Measurements from ENCODE around the gene CPT1C. TPM values are rescaled to one million over a fixed set of nuclear protein-coding genes. Genes with fewer than 3 reads are reported as not detected.
"Not testable (repeated sequence)": the region's sequence is repeated elsewhere in the genome, so short reads cannot be mapped to it uniquely, and the experiment has no call there.

CPT1C gene
- total RNA-seq, 1 experiment from 2014 or later = 3.8 TPM

DNA sequence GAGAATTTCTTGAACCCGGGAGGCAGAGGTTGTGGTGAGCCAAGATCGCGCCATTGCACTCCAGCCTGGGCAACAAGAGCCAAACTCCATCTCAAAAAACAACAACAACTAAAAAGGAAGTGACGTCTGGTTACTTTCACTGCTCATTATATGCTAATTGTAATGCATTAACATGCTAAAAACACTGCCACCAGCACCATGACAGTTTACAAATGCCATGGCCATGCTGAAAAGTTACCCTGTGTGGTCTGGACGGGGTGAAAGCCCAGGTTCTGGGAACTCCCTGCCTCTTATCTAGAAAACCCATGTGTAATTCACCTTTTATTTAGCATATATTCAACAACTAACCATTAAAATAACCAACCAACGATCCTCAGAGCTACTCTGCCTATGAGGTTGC, 28.1 kb downstream of the CPT1C start:
- in situ Hi-C loops (cut with HindIII; ENCODE audit: low pct_unique_long_range_greater_than_20kb, low sequenced_read_pairs) = no loop called here
- no peak for DNase-seq (ENCODE audit: low read depth, low spot score)

- in situ Hi-C loops (cut with HindIII; ENCODE audit: low pct_unique_long_range_greater_than_20kb, low sequenced_read_pairs); DNase-seq (ENCODE audit: low read depth, low spot score): not testable (repeated sequence)
These were observed 28.5 kb downstream of the CPT1C start for GRCh38 chr19:49719420-49719819.

DNA sequence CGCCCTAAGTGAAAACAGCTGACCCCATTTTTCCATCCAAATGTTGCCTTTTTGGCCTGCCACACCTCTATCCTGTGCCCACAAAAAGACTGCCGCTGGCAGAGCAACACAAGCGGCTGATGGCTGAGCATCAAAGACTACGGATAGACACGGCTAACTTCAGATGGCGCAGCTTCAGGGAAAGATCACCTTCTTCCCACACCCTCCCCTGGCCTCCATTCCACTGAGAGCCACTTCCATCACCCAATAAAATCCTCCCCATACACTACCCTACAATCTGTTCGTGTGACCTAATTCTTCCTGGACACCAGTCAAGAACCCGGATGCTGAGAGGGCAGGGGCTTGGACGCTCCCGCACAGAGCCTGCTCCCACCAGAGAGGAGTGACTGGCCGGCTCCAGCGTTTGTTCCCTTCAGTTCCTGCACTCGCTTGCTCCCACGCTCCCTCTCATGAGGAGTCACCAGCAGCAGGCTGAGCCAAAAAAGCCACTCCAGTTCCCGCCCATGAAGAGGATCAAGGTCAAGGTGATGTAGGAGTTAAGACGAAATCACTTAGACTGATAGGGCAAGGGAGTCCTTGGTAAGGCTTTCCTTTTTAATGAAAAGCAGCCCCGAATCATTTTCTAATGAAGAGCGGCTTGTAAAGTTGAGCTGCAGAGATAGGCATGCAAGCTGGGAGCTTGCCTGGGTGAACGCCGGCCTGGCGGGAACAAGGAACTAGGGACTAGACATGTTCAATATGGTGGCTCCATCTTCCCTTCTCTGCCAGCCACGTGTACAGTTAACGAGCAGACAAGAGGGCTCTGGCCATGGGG, 36.5 kb downstream of the CPT1C start:
- no peak for DNase-seq (ENCODE audit: low read depth, low spot score)
- in situ Hi-C loops (cut with HindIII; ENCODE audit: low pct_unique_long_range_greater_than_20kb, low sequenced_read_pairs) = no loop called here

GRCh38 chr19:49730166-49730565, 39.2 kb downstream of the CPT1C start:
- in situ Hi-C loops (cut with HindIII; ENCODE audit: low pct_unique_long_range_greater_than_20kb, low sequenced_read_pairs) = no loop called here

GRCh38 chr19:49738268-49738667, 47.4 kb downstream of the CPT1C start:
- no peak for DNase-seq (ENCODE audit: low read depth, low spot score)
- in situ Hi-C loops (cut with HindIII; ENCODE audit: low pct_unique_long_range_greater_than_20kb, low sequenced_read_pairs) = no loop called here

More at GRCh38 chr19:49730166-49730565, 39.2 kb downstream of the CPT1C start:
- no peak for DNase-seq (ENCODE audit: low read depth, low spot score)

DNA sequence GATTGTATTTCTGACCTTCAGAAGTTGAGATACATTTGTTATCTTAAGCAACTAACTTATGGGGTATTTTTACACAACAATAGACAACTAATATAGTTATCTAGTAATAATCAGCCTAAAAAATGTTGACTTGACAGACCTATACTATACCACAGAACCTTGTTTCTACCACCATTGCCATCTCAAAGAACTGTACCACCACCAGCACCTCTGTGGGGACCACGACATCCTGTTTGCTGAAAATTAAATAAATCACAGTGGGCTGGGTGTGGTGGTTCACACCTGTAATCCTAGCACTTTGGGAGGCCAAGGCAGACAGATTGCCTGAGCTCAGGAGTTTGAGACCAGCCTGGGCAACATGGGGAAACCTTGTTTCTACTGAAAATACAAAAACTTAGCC, 48.2 kb downstream of the CPT1C start:
- no peak for DNase-seq (ENCODE audit: low read depth, low spot score)
- in situ Hi-C loops (cut with HindIII; ENCODE audit: low pct_unique_long_range_greater_than_20kb, low sequenced_read_pairs) = no loop called here

DNA sequence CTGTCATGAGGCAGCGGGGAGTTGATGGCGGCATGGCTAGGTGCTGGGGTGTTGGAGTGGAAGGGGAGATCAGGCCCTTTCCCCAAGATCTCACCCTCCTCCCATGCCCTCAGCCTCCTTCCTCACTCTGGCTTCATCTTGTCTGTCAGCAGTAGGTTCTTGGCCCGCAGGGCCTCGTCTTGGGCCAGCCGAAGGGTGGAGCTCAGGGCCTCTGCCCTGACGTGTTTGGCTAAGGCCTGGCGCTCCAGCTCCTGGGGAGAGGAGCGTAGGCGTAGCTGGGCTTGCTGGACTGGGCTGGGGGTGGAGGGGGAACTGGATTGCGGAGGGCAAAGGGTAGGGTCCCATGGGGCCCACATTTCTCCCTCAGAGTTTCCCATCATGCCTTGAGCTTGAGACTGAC, 49.0 kb downstream of the CPT1C start:
- DNase-seq (ENCODE audit: low read depth, low spot score) = no peak
- in situ Hi-C loops (cut with HindIII; ENCODE audit: low pct_unique_long_range_greater_than_20kb, low sequenced_read_pairs) = no loop called here

GRCh38 chr19:49741210-49741844, 50.4 kb downstream of the CPT1C start:
- in situ Hi-C loops (cut with HindIII; ENCODE audit: low pct_unique_long_range_greater_than_20kb, low sequenced_read_pairs) = no loop called here
- no peak for DNase-seq (ENCODE audit: low read depth, low spot score)

- in situ Hi-C loops (cut with HindIII; ENCODE audit: low pct_unique_long_range_greater_than_20kb, low sequenced_read_pairs) = no loop called here
- DNase-seq (ENCODE audit: low read depth, low spot score) = no peak
These were observed 54.0 kb downstream of the CPT1C start for GRCh38 chr19:49744946-49745381.

GRCh38 chr19:49746206-49746958, 55.5 kb downstream of the CPT1C start:
- in situ Hi-C loops (cut with HindIII; ENCODE audit: low pct_unique_long_range_greater_than_20kb, low sequenced_read_pairs) = no loop called here
- DNase-seq (ENCODE audit: low read depth, low spot score) = peak; percentile 40

DNA sequence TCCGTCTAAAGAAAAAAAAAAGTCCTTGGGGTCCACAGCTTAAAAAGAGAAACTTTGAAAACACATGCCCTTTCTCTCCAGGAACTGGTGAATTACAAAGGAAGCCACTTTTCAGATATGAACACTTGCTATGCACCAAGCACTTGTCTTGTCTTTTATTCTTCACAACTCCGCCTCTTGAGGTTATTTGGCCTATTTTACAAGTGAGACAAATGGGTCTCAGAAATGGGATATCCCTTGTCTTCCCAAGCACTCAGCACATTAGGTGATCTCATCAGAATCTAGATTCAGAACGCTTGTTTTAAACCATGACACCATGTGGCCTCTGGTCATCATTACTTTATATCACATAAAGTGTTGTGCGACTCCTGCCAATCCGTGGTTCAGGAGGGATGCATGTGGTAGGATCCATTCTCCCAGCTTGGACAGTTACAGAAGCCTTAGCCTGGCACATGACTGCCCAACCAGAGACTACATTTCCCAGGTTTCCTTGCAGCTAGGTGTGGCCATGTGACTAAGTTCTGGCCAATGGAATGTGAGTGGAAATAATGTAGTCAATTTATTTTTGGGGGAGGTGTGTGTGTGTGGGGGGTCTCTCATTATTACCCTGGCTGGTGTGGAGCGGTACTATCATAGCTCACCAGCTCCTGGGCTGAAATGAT, 58.3 kb downstream of the CPT1C start:
- in situ Hi-C loops (cut with HindIII; ENCODE audit: low pct_unique_long_range_greater_than_20kb, low sequenced_read_pairs) = no loop called here
- peak; percentile 66 for DNase-seq (ENCODE audit: low read depth, low spot score)

GRCh38 chr19:49749771-49750170, 58.9 kb downstream of the CPT1C start:
- DNase-seq (ENCODE audit: low read depth, low spot score) = no peak
- in situ Hi-C loops (cut with HindIII; ENCODE audit: low pct_unique_long_range_greater_than_20kb, low sequenced_read_pairs) = no loop called here

GRCh38 chr19:49752701-49753100, 61.8 kb downstream of the CPT1C start:
- in situ Hi-C loops (cut with HindIII; ENCODE audit: low pct_unique_long_range_greater_than_20kb, low sequenced_read_pairs) = no loop called here
- no peak for DNase-seq (ENCODE audit: low read depth, low spot score)

DNA sequence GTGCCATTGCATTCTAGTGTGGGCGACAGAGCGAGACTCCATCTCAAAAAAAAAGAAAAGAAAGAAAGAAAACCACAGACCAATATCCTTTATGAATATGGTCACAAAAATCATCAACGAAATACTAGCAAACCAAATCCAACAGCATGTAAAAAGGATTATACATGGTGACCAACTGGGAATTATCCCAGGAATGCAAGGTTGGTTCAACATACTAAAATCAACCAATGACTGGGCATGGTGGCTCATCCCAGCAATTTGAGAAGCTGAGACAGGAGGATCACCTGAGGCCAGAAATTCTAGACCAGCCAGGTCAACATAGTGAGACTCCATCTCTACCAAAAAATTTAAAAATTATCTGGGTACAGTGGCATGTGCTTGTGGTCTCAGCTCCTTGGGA, 65.0 kb downstream of the CPT1C start:
- in situ Hi-C loops (cut with HindIII; ENCODE audit: low pct_unique_long_range_greater_than_20kb, low sequenced_read_pairs) = no loop called here
- DNase-seq (ENCODE audit: low read depth, low spot score) = no peak

DNA sequence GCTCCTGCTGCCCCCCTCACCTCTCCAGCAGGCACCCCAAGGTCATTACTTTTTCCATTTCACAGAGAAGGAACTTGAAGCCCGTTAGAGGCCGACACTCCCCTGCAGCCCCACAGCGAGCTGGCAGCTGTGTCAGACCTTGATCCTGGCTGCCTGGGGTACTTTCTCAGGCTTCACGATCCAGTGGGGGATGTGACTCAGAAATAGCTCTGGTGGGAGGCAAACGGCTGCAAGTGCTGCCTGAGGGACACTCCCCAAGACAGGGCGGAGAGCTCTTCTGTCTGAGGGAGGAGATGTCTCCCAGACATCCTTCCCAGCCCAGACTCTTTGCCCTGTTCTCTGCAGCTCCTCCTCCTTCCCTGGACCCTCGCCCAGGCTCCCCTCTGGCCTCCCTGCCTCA, 67.4 kb downstream of the CPT1C start:
- no peak for DNase-seq (ENCODE audit: low read depth, low spot score)
- in situ Hi-C loops (cut with HindIII; ENCODE audit: low pct_unique_long_range_greater_than_20kb, low sequenced_read_pairs) = no loop called here

DNA sequence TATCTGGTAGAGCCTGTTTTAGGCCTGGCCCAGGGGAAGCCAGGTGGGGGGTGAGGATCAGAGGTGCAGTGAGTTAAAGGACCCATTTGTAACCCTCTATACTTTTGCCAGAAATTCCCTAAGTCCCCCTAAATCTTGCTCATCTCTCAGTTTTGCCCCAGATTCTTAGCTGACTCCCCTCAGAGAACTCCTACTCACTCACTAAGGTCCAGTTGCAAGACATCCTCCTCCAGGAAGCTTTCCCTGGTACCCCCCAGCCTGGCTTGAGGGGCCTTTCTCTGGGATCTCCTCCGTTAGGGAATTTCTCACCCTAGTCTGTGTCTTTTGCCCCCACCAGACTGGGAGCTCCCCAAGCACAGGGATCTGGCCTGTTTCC, 70.3 kb downstream of the CPT1C start:
- no peak for DNase-seq (ENCODE audit: low read depth, low spot score)
- in situ Hi-C loops (cut with HindIII; ENCODE audit: low pct_unique_long_range_greater_than_20kb, low sequenced_read_pairs) = no loop called here

- peak; percentile 20 for DNase-seq (ENCODE audit: low read depth, low spot score)
- in situ Hi-C loops (cut with HindIII; ENCODE audit: low pct_unique_long_range_greater_than_20kb, low sequenced_read_pairs) = no loop called here
These were observed 70.9 kb downstream of the CPT1C start for GRCh38 chr19:49761625-49762311.
